ENCODE measurements around the gene CMIP.

GRCh38 chr16:81729451-81729850 lies 284.8 kb downstream of the CMIP start:
- no peak for TF ChIP-seq POLR2AphosphoS5 (IDR thresholded peaks at IDR 0.05)
- TF ChIP-seq CTCF (IDR thresholded peaks at IDR 0.05): no peak
- TF ChIP-seq POLR2A (IDR thresholded peaks at IDR 0.05): no peak

All from sigmoid colon (tissue), 4 donors.